Activated CD4-positive, CD25-positive, alpha-beta regulatory T cell treated with anti-CD3 and anti-CD28 coated beads, Interleukin-2, amount 50 U/mL, for 72 hours (primary cell): ENCODE measurements around the gene CYP4F8.
"Not testable (repeated sequence)": the region's sequence is repeated elsewhere in the genome, so short reads cannot be mapped to it uniquely, and the experiment has no call there.

Experiments
- DNase-seq: peaks from one replicate; pipeline ENCODE4 v3.0.0; 2021

CYP4F8 gene, protein sequence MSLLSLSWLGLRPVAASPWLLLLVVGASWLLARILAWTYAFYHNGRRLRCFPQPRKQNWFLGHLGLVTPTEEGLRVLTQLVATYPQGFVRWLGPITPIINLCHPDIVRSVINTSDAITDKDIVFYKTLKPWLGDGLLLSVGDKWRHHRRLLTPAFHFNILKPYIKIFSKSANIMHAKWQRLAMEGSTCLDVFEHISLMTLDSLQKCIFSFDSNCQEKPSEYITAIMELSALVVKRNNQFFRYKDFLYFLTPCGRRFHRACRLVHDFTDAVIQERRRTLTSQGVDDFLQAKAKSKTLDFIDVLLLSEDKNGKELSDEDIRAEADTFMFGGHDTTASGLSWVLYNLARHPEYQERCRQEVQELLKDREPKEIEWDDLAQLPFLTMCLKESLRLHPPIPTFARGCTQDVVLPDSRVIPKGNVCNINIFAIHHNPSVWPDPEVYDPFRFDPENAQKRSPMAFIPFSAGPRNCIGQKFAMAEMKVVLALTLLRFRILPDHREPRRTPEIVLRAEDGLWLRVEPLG

DNA sequence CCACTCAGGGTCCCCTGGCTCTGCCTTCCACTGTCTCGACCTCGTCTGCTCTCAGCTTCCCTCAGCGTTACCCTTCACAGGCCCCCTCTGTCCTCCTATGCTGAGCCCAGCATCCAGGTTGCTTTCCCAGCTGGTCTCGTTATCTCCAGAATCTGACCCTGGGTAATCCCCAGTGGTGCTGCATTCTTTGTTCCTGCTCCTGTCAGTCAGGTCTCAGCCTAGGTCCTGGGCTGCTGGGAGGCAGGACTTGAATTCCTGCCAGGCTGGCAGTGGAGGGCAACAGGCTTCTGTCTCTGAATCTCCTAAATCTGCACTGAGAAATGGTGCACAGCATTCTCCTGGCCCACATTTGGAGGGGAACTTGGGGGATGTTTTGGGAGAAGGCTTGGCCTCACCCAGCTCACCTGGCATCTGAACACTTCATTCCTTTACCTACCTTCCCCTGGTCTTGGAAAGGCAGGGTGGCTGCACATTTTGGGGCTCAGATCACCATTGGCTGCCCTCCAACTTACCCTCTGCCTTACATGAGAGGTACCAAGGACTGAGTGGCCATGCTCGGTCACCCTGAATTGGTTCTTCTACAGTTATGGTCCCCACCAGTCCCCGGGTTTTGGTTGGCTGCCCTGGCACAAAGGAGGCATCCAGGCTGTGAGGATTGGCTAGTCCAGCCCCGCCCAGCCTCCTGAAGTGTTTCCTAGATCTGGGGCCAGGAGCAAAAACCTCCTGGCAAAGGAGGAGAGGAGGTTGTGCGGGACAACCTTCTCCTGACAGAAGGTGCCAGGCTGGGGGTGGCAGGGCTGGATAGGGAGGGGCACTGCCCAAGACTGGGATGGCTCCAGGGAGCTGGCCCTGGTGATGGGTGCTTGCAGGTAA lies at the start of gene CYP4F8:
Gene CYP4F8, plus strand, starts transcription at position 712 of the 873 bp plus-strand sequence. CDS start 399 bp downstream, outside the sequence.
- no peak for DNase-seq

DNA sequence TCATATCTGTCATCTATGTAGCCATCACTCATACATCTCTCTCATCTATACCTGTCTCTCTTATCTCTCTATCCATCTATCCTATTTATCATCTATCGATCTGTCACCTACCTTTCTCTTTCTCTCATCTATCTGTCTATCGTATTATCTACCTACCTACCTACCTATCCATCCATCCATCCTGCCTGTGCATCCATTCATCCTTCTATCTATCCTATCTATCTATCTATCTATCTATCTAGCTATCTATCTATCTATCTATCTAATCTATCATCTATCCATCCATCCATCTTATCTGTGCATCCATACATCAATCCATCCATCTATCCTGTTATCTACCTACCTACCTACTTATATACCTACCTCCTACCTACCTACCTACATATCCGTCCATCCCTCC lies 44.6 kb upstream of the CYP4F8 start:
- DNase-seq: no peak

DNA sequence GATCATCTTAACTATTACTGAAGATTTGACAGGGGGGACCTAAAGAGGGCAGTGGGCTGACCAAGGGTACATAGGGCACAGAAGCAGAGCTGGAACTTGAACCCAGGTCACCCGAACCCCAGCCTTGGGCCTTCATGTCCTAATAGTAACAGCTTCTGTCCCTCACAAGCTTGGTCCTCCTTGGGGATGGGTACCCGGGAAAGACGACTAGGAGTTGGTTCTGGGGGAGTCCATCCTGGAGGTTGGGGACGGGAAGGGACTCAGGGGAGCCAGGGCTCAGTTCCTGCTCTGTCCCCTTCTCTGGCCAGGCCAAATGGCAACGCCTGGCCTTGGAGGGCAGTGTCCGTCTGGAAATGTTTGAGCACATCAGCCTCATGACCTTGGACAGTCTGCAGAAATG lies 39.6 kb upstream of the CYP4F8 start:
- DNase-seq: no peak

DNA sequence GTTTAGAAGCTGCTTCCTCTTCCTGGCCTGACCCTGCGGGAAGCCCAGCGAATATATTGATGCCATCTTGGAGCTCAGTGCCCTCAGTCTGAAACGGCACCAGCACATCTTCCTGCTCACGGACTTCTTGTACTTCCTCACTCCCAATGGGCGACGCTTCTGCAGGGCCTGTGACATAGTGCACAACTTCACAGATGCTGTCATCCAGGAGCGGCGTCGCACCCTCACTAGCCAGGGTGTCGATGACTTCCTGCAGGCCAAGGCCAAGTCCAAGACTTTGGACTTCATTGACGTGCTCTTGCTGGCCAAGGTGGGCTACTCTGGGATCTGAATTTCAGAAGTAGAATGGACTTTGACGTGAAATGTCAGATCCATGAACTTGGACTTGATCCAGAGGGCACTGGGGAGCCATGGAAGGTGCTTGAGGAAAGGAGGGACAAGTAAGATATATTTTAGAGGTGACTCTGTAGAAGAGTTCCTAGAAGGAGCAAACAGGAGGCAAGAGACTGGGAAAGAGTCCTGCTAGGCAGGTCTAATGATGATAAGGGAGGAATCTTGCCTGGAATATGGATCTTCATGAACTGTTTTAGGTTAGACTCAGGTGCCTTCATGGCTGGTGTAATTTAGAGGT lies 38.4 kb upstream of the CYP4F8 start:
- DNase-seq: no peak

DNA sequence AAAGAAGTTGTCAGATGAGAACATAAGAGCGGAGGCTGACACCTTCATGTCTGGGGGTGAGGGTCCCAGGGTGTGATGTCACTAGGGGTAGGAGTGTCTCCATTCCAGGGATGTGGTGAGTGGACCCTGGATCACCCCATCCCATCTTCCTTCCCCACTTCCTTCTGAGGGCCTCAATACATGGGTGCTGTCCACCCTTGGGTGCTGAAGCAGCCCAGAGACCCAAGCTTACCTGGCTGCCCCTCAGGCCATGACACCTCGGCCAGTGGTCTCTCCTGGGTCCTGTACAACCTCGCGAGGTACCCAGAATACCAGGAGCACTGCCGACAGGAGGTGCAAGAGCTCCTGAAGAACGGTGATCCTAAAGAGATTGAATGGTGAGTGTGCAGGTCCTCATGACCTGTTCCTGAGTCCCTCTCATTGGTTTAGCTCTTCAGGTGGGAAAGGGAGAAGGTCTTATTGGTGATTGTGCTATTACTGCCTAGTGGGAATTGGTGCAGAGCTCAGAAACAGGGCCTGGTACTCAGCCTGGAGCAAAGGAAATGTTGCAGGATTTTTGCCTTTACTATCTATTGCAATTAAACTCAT lies 37.7 kb upstream of the CYP4F8 start:
- no peak for DNase-seq

DNA sequence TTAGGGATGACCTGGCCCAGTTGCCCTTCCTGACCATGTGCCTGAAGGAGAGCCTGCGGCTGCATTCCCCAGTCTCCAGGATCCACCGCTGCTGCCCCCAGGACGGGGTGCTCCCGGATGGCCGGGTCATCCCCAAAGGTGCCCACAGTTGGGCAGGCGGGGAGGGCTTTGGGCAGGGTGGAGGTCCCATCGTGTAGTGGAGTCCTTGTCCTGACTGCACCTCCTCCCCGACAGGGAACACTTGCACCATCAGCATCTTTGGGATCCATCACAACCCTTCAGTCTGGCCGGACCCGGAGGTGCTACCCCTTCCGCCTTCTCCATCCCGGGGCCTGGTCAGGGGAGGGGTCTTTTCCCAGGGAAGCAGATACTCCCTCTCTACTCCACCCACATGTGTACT lies 31.7 kb upstream of the CYP4F8 start:
- no peak for DNase-seq

DNA sequence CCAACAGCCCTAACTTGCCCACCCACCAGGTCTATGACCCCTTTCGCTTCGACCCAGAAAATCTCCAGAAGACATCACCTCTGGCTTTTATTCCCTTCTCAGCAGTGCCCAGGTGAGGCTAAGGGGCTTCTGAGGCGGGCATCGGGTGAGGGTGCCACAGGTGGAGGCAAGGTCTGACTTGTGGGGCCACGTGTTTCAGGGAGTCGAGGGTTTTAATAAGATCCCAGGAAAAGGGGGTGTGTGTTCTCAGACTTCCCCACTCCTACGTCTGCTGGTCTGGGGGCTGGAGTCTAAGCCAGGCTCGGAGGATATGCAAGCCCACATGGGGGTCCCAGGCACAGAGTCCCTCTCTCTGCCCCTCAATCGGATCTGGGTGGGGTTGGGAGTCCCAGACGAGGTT lies 30.9 kb upstream of the CYP4F8 start:
- no peak for DNase-seq

DNA sequence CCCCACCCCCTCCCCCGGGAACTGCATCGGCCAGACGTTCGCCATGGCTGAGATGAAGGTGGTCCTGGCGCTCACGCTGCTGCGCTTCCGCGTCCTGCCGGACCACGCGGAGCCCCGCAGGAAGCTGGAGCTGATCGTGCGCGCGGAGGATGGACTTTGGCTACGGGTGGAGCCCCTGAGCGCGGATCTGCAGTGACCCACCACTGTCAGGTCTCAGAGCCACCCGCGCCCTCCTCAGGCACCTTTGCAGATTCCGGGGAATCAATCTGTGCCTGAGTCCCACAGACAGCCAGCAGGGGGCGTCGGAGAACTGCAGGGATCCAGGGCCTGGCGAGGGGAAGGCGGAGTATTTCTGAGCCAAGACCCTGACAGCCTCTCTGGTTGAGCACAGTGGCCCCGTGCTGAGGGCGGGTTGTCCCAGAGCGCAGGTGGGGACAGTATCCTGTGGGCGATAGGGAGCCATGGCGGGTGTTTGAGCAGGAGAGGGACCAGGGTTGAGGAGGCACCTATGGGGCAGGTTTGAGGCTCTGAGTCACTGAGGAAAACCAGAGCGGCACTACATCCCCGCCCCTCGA lies 30.4 kb upstream of the CYP4F8 start:
- peak; percentile 85 for DNase-seq

DNA sequence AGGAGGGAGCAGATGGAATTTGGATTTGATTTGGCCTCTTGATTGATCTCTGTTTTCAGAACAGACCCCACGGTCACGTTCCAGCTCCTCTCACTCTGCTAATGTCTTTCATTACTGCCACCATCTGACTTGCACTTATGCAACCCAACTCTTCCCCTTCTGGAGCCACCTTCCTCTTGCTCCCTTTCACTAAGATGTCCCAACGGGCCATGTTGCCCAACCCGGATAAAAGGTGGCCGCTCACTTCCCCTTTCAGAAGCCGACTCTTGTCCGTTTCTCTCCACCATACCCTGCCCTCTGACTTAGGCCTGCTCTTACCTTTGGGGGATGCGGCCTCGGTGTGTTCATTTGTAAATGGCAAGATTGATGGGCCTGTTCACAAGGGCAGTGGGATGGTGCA lies 27.4 kb upstream of the CYP4F8 start:
- DNase-seq: no peak

DNA sequence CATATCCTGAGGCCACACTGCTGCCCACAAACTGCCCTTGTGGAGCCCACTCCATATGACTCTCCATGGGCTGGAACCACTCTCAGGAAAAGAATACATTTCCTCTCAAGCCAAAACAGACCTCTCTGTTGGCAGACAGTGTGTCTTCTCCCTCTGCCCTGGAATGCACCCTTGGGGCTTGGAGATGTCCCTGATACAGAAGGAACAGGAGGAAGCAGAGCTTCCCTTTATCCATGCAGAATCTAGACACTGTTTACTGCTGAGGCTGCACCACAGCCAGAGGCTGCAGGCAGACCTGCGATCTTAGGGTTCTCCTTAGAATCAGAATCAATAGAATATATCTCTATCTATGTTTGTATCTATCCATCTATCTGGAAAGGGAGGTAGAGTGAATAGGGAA lies 26.8 kb upstream of the CYP4F8 start:
- no peak for DNase-seq

DNA sequence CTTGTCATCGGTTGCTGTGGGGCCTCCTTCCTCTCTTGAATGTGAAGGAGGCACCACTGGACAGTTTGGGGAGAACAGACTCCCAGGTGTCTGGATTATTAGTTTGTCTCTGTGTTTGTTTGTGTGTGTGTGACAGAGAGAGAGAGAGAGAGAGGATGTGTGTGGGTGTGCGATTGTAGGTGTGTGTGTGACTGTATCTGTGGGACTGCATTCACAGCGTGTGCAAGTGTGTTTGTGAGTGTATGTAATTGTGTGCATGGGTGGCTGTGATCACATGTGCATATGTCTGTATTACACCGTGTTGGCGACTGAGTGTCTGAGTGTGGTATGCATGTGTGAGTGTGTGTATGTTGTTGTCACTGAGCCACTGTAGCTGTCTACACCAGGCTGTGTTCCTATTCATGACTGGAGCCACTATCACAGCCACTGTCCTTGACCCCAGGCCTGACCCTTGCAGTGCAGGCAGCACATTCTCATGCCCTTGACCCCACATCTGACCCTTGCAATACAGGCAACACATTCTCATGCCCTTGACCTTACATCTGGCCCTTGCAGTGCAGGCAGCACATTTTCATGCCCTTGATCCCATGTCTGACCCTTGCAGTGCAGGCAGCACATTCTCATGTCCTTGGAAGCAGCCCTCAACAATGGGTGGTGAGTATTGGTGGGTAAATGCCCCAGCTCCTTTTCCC lies 25.1 kb upstream of the CYP4F8 start:
- DNase-seq: no peak

DNA sequence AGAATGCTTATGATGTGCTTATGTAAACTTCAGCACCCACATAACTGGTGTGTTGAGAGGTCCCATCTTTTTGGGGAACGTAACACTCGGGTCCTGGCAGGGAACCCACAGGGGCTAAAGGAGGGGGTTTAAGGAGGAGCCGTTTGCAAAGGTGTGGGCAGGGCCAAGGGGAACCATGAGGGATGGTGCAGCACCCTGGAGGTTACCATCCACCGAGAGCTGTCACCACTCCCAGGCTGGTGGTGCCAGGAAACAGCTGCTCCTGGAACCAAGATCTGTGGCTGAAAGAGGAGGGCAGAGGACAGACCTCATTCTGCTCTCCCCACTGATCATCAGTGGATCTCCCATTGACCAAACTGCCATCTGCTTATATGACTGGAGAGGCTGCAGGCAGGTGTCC lies 23.2 kb upstream of the CYP4F8 start:
- DNase-seq: no peak

DNA sequence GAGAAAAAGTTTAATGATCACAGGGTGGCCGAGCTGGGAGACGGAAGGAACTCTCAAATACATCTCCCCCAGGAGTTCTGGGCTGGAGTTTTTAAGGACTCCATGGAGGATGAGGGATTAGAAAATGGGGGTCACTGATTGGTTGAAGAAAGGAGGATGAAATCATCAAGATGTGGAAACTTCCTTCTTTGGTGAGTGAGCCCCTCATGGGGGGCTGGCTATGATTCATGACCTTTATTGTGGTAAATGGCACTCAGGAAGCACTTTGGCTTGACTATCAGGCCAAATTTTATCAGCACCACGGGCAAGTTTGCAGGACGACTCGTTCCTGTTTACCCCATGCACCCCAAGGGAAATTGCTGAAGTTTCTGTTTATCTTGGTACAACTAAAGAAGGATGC lies 22.5 kb upstream of the CYP4F8 start:
- DNase-seq: not testable (repeated sequence)

DNA sequence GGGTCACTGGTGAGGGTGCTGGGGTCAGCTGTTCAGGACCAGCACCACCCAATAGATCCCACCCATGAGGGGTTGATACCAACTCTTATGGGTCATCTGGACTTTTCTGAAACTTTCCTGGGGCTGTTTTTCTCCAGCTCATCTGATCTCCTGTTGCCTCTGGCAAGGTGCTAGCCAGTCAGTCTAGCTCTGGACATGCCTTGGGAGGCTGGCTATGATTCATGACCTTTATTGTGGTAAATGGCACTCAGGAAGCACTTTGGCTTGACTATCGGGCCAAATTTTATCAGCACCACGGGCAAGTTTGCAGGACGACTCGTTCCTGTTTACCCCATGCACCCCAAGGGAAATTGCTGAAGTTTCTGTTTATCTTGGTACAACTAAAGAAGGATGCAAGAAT lies 21.3 kb upstream of the CYP4F8 start:
- DNase-seq: not testable (repeated sequence)

DNA sequence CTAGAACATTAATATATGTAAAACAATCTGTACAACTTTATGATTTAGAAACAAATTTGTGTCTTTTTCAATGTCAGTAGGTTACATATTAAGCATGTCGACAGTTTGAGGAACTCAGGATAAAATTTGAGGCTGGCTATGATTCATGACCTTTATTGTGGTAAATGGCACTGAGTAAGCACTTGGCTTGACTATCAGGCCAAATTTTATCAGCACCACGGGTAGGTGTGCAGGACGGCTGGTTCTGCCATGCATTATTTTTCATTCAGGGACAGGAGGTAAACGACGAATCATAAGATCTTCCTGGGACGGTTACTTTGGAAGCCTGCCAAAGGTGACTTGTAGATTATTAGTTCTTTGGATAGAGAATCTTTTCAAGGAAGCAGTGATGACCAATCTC lies 19.9 kb upstream of the CYP4F8 start:
- no peak for DNase-seq

DNA sequence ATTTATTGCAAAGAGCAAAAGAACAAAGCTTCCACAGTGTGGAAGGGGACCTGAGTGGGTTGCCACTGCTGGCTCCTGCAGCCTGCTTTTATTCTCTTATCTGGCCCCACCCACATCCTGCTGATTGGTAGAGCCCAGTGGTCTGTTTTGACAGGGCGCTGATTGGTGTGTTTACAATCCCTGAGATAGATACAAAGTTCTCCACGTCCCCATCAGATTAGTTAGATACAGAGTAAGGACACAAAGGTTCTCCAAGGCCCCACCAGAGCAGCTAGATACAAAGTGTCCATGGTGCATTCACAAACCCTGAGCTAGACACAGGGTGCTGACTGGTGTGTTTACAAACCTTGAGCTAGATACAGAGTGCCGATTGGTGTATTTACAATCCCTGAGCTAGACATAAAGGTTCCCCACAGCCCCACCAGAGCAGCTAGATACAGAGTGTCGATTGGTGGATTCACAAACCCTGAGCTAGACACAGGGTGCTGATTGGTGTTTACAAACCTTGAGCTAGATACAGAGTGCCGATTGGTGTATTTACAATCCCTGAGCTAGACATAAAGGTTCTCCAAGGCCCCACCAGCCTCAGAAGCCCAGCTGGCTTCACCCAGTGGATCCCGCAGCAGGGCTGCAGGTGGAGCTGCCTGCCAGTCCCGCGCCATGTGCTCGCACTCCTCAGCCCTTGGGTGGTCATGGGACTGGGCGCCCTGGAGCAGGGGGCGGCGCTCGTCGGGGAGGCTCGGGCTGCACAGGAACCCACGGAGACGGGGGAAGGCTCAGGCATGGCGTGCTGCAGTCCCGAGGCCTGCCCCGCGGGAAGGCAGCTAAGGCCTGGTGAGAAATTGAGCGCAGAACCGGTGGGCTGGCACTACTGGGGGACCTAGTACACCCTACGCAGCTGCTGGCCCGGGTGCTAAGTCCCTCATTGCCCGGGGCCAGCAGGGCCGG lies 6.8 kb upstream of the CYP4F8 start:
- DNase-seq: not testable (repeated sequence)

DNA sequence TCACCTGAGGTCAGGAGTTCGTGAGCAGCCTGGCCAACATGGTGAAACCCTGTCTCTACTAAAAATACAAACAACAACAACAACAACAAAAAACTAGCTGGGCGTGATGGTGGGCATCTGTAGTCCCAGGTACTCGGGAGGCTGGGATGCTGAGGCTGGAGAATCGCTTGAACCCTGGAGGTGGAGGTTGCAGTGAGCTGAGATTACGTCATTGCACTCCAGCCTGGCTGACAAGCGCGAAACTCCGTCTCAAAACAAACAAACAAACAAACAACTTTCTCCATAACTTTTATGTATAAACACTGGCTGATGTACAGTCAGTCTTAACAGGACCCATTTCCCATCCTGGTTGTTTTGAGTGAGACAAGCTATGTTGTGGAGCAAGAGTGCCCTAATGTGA lies 5.8 kb upstream of the CYP4F8 start:
- DNase-seq: no peak

DNA sequence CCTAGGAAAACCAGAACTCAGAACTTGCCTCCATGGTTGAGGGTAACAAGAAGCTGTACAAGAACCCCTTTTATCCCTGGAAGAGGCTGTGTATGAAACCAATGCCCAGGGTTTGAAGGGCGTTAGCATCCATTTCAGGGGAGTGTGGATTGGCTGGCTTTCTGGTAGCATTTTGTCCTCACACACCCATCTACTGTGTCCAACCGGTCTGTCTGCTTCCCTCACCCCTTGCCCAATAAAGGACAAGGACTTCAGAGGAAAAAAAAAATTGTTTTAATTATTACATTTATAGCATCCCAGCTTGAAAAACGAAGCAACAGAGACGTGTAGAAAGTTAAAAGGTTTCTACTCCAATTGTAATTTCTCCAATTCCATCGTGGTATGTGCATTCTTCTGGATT lies 2.7 kb upstream of the CYP4F8 start:
- no peak for DNase-seq

DNA sequence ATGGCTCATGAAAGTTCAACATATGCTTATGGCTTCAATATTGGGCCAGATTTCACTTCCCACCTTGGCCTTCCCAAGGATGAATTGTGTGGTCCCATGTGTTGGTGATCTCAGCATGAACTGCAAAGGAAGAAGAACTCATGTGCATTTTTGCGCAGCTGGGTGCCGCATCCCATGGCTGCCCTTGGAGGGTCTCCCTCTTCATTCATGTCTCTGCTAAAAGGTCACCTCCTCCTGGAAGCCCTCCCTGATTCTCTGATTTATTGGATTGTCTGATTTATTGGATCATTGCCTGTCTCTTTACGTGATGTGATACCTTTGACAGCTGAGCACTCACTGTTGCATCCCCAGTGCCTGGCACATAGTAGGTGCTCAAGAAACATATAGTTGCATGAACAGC lies 1.7 kb upstream of the CYP4F8 start:
- DNase-seq: no peak

DNA sequence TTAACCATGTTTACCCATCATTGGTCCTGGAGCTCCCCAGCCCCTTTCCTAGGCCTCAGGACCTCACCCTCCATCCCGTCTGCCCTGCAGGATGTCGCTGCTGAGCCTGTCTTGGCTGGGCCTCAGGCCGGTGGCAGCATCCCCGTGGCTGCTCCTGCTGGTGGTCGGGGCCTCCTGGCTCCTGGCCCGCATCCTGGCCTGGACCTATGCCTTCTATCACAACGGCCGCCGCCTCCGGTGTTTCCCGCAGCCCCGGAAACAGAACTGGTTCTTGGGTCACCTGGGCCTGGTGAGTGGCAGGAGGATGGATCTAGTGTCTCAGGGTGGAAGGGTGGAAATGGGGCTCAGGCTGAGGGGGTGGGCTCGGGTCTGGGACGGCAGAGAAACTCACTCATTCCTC lies 508 bp downstream of the CYP4F8 start:
- DNase-seq: no peak

DNA sequence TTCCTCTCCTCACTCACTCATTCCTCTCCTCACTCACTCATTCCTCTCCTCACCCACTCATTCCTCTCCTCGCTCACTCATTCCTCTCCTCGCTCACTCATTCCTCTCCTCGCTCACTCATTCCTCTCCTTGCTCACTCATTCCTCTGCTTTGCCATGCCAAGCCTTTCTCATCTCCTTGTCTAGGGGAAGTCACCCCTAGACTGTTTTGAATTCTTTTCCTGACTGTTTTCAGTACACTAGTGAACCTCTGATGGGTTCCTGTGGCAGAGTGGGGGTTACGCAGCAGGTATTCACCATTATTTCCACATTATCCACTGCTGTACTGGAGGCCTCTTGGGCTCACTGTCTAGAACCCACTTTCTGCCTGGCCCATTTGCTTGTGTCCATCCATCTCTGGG lies 1.2 kb downstream of the CYP4F8 start:
- no peak for DNase-seq
